ENCODE data around the gene MYO7B. TPM values are rescaled to one million over a fixed set of nuclear protein-coding genes. Genes with fewer than 3 reads are reported as not detected.

Gene MYO7B
- total RNA-seq = 0.07 and 1.5 TPM in 2 replicates

DNA sequence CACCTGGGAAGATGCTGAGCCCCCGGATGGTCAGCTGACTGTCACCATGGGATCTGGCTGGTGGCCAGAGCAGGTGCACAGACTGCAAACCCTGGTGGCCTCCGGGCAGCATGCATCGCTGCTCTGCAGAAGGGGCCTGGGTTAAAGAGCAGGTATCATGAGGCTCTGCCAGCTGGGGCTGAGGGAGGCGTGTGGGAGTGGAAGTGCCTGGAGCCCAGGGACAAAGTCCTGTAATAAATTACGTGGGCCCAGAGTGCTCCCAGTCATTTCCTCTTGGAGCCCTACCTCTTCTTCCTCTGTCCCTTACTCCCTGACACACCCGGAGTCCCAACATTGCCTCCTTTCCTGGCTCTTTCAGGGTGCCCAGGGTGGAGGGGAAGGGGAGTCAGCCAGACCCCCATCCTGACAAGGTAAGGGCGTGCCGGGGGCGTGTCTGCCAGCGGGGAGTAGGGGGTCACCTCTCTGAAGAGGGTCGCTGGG lies at the start of gene MYO7B:
Gene MYO7B (plus strand): TSS at position 262 of the 480 bp plus-strand sequence. CDS start 24,040 bp downstream, outside the sequence.
- DNase-seq (ENCODE audit: low read depth, low spot score) = no peak

DNA sequence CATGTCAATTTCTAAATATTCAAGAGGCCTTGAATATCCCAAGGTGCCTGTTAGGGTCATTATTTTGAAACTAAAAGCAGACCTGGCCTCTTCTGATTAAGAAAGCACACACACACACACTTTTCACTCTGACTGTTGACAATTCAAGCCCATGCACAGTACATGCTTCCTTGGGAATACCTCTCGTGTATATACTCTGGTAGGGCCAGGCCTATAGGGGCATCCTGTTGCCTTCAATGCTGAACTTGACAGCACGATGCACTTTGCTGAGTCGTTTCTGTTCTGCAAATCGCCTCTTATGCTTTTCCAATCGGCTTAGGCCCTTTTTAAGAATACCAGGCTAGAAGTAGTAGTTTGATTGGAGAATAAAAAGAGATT lies 49.8 kb upstream of the MYO7B start:
- DNase-seq (ENCODE audit: low read depth, low spot score) = no peak

DNA sequence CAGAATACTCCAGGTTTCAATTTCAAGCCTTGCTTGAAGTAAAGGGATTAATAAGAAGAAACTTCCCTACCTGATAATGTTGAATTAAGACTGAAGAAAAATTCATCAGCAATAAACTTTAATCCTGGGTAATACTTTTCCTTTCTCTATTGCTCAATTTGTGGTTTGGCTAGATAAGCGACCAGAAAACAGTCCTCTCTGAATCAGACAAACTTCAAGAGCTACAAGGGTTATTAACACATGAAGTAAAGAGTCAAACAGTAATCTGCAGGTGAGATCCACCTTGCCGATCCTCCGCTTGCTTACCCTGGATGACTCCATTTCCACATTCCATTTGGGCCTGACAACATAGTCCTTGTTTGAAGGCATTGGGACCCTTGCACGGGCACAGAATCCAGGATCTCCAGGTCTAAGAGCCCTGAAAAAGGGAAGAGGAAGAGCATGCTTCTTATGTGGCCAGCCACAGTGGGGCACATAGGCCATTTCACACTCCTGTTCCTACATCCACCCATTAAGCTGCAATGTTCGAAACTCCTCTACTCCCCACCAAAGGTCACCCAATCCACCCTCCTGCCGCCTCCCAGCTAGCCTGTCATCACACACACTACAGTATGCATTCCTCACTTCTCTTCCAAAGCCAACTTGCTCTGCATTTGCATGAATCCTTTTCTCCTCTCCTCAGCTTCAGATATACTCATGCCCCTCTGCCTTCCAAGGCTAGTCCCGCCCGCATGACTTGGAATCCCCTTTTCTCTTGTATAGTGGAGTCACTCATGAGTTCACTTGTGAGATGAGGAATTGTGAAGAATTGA lies 49.0 kb upstream of the MYO7B start:
- no peak for DNase-seq (ENCODE audit: low read depth, low spot score)

DNA sequence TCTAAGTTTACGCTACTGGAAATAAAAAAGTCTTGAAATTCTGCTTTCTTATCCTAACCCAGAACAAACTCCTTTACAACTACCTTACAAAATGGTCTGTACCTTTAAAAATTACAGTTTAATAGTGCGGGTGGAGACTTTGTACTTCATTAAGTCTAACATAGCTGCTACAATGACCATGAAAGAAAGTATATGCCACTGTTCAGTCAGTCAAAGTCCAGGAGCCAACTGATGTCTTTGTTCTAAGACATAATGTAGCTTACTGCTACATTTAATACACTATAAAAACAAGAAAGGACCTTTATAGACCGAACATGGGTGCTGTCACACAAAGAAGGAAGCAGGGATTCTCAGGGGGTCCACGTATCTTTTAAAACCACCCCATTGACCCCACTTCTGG lies 45.2 kb upstream of the MYO7B start:
- DNase-seq (ENCODE audit: low read depth, low spot score) = no peak

DNA sequence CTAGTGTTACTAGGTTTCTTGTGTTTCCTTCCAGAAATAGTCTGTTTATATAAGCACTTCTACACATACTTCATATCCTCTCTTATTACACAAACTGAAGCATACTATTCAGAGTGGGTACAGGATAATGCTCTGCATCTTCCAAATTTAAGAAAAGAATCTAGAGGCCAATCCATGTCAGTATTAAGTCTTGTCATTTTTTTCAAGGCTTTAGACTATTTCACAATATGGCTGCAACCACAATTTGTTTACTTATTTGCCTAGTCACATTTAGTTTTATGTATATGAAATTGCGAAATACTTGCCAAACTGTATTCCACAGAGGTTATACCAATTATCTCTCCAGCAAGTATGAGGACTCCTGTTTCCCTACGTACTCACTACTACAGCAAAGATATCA lies 37.1 kb upstream of the MYO7B start:
- DNase-seq (ENCODE audit: low read depth, low spot score) = no peak

DNA sequence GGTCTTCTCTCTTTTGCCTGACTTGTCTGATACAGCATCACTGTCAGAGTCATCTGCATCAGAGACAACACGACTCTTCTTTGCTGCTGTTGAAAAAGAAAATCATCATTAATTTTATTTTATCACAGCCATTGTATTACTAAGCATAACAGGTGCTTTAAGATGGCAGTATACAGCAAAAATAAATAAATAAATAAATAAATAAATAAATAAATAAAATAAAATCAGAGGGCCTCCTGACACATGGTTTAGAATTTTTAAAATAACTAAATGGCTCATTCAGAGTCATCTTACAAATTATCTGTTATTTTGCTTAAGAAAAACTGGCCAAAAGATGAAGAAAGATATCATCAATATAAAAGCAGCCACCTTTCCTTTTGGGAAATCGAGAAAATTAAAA lies 32.0 kb upstream of the MYO7B start:
- DNase-seq (ENCODE audit: low read depth, low spot score) = no peak

DNA sequence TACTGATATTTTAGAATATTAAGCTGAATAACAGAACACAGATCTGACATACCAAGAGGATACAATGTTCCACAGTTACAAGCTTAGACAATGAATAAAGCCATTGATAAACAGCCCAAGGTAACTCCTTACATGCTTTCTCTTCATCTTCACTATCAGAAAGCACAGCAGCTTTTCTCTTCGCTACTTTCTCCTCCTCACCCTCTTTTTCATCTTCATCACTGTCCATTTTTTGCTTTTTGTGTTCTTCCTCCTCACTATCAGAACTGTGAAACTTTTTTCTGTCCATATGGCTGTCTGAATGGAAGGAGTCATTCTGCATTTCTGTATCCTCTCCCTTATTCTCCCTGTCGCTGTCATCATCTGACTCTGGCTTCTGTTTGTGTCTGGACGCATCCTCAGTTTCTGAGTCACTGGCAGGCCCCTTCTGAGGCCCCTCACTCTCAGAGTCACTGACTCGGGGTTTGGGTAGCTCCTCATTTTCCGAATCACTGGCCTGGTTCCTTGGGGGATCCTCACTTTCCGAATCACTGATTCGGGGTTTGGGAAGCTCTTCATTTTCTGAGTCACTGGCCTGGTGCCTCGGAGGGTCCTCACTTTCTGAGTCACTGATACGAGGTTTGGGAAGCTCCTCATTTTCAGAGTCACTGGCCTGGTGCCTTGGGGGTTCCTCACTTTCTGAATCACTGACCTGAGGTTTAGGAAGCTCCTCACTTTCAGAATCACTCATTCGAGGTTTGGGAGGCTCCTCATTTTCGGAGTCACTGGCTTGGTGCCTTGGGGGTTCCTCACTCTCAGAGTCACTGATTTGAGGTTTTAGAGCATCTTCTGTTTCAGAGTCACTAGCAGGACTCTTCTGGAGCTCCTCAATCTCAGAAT lies 30.7 kb upstream of the MYO7B start:
- no peak for DNase-seq (ENCODE audit: low read depth, low spot score)

DNA sequence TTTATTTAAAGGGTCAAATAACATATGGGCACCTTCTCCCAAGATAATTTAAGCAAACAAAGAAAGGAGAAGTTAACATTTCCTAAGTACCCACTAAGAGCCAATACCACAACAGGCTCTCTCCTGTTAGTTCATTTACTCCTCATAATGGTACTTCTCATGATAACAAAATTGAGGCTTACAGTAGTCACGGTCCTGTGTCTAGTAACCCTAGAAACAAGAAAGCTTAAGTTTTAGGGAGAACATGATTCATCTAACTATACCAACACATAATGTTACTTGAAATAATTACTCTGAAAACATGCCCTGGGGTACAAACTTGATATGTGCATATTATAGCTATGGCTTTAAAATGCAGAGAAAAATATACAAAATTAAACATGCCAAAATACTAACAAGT lies 29.0 kb upstream of the MYO7B start:
- no peak for DNase-seq (ENCODE audit: low read depth, low spot score)

DNA sequence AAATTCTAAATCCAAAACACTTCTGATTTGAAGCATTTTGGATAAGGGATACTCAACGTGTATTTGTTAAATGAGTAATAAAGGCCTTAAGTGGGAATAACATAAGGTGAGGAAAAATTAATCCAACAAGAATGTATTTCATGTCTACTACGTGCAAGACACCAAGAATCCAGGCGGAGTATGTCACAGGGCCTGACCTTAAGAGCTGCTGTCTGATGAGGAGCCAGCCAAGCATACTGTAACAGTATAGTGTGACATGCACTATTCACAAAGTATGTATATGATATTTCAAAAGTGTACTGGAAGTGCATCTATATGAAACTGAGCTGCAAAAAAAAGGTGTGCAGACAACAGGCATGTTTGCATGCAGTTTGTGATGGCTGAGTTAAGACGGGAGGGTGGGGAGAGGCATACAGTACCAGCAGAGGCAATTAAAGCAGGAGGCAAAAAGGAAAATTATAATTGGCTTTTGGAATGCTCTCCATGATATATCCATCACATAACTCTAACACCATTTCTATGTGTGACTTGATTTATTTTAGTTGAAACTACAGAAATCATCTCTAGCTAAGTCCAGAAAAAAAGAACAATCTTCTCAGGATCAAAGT lies 27.4 kb upstream of the MYO7B start:
- no peak for DNase-seq (ENCODE audit: low read depth, low spot score)

DNA sequence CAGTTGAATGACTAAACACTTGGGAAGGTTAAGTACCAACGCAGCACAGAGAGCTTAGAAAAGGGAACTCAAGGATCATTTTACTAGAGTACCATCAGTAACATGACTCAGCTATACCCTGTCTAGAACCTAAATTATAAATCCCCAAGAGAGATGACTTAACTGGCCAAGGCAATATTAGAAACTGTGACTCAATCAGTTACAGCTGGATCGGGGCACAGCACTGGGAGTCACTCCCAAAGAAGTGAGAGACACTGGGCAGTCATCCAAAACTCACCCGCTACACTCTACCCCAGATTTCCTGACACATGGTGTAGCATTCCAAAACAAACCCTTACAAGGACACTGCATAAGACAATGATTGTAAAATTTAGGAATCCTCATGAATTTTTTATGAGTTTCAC lies 26.9 kb upstream of the MYO7B start:
- peak; percentile 77 for DNase-seq (ENCODE audit: low read depth, low spot score)

DNA sequence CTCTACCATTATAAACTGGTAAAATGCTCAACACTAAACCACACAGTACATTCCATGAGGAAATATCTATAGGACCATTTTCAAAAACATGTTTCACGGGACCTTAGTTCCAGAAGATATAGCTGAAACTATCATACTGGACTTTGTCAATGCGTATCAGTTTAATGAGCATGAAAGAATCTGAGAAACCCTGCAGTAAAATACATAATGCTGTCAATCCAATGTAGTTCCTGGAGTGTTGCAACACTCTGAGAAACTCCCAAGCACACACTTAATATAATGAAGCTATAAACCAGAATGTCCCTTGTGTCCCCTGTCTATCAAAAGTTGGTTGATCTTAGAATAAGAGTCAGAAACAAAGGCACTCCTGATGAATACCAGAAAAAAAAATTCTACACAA lies 25.4 kb upstream of the MYO7B start:
- DNase-seq (ENCODE audit: low read depth, low spot score) = no peak

DNA sequence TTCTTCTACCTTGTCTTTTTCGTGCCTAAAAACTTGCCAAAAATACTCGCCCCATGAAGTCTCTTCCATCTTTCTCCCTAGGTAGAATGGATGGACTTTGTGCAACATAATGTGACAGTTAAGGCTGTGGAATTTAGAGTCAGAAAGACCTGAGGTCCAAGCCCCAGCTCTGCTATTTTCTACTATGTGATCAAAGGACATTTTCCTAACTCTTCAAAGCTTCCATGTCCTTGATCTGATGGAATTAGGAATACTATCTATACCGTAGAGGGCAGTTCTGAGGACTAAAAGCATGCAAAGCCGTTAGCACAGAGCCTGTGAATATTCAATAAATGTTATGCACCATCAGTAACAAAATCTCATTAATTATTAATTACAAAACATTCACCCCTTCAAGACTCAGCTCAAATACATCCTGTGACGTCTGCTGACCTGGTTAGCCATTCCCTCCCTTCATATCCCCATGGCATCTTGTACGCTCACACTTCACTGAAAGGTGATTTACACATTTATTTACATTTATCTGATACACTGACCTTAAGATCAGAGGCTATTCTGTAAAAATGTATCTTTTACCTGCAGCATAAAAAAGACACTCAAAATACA lies 24.3 kb upstream of the MYO7B start:
- no peak for DNase-seq (ENCODE audit: low read depth, low spot score)

DNA sequence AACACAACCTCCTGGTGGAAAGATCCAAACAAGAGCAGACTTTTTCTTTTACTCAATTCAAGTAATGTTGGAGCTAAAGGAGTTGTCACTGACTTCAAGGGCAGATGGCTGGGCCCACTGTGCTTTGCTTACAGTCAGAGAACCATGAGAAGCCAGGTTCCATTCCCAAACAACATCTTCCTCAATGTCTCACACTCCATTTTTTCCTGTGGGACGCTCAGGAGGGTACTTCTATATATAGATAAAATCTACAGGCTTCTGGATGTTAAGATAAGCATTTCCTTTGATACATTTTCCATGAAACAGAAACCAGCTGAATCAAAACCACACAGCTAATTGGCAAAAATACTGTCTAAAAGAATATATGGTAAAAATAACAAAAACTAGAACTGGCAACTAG lies 23.6 kb upstream of the MYO7B start:
- no peak for DNase-seq (ENCODE audit: low read depth, low spot score)

DNA sequence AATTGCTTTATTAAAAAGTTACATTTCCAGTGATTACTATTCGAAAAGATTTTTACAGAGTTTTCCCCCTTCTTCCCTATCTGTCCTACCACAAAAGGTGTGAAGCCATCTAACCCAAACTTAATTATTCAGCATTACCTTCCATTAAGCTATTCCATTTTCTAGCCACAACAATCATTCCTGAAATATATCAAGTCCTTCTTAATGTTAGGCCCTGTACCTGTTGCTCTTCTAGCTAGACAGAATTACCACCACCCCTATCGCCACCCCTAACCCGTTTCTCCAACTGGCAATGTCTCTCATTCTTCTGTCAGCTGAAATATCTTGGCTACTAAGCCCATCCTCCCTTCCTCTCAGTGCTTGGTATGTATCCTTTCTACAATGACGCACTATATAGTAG lies 23.1 kb upstream of the MYO7B start:
- no peak for DNase-seq (ENCODE audit: low read depth, low spot score)

DNA sequence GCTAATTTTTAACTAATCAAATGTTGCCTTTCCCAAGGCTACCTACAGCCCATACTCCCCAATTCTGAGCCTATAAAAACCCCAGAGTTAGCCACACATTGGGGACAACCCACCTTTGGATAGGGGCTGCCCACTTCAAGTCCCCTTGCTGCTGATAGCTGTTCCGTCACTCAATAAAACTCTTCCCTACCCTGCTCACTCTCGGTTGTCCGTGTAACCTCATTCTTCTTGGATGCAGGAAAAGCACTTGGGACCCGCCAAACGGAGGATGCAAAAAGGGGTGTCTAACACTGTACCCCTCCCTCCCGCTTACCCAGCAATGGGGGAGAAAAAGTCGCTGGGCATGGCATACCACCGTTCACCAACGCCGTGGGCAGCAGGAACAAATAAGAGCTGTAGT lies 21.4 kb upstream of the MYO7B start:
- no peak for DNase-seq (ENCODE audit: low read depth, low spot score)

DNA sequence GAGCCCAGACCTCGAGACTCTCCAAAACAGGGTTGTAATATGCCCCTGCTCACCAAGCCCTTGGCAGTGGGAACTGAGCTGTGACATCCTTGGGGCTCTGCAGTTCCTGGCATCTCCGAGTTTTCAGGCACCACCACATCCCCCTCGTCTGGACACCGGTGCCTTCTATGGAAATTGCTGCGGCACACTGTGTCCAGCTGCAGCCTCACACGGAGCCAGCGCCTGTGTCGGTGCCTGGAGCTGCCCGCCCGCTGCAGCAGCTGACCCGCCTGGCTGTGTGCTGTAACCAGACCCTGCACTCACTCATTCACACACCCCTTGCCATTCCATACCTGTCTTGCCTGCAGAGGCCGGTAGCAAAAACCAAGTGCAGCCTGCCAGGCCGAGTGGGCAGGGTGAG lies 21.0 kb upstream of the MYO7B start:
- no peak for DNase-seq (ENCODE audit: low read depth, low spot score)

DNA sequence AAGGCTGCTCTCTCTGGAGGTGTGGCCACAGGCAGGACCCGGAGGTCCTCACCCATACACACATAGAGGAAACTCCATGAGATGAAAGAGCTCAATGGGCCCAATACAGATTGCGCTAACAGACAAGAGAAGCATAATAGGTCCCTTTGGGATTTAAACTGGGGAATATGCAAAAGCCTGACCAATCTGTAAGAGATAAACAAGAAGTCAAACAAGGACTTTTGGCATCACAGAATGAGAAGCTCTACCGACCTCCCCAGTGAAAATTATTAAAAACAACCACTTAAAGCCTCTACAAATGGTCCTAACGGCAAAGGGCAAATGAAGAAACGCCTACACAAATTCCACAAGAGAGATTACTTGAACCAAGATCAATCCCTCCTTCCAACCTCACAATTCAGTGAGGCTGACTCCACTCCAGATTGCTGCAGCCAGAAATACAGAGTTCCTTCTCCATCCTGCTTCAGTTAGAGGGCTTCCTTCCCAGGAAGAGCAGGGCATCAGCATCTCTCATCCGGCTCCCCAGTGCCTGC lies 20.0 kb upstream of the MYO7B start:
- DNase-seq (ENCODE audit: low read depth, low spot score) = no peak

DNA sequence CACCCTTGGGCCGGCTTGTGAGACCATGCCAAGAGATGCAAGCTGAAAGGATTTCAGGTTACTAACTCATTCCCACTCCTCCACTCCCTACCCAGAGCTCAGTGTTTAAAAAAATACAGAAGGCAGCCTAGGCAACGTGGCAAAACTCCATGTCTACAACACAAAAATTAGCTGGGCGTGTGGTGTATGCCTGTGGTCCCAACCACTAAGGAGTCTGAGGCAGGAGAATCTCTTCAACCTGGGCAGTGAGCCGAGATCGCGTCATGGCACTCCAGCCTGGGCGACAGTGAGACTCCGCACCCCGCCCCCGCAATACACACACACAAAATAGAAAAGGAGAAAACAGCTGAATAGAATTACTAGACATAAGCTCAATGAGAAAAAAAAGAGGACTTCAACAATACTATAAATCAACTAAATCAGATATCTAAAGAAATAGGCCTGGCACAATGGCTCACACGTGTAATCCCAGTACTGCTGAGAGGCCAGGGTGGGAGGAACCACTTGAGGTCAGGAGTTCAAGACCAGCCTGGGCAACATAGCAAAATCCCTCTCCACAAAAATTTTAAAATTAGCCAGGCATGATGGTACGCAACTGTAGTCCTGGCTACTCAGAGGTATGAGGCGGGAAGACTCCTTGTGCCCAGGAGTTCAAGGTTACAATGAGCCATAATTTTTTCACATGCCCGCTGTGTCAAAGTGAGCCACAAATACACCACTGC lies 19.3 kb upstream of the MYO7B start:
- DNase-seq (ENCODE audit: low read depth, low spot score) = no peak

DNA sequence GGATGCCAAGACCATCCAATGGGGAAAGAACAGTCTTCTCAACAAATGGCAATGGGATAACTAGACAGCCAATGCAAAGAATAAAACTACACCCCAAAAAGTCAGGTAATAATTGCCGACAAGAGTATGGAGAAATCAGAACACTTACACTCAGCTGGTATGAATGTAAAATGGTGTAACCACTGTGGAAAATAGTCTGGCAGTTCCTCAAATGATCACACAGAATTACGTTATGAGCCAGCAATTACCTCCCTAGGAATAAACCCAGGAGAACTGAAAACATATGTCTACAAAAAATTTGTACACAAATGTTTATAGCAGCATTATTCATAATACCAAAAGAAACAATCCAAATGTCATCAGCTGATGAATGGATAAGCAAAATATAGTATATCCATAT lies 18.0 kb upstream of the MYO7B start:
- DNase-seq (ENCODE audit: low read depth, low spot score) = no peak

DNA sequence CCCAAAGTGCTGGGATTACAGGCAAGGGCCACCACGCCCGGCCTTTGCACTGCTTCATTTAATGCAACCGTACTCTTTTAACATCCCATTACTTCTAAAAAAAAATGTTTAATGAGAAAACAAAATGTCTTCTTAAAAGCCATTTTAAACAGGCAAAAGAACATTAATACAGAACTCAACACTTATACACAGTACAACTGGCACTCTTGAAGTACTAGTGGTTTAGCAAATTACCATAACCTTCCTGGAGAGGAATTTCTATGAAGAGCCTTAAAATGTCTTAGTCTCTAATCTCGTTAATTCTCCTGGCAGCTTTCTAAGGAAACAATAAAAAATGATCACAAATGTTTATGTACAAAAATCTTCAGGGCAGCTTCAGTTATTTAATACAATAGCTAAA lies 15.1 kb upstream of the MYO7B start:
- DNase-seq (ENCODE audit: low read depth, low spot score) = no peak

All from pulmonary artery endothelial cell (primary cell).